Measurements from ENCODE around the gene CASKIN2.
"Not testable (repeated sequence)": the region's sequence is repeated elsewhere in the genome, so short reads cannot be mapped to it uniquely, and the experiment has no call there.

The CASKIN2 gene

GRCh38 chr17:75465039-75465438 lies 50.3 kb downstream of the CASKIN2 start:
- DNase-seq = no peak

- DNase-seq = no peak
Measured at GRCh38 chr17:75463603-75464002, 51.7 kb downstream of the CASKIN2 start.

DNA sequence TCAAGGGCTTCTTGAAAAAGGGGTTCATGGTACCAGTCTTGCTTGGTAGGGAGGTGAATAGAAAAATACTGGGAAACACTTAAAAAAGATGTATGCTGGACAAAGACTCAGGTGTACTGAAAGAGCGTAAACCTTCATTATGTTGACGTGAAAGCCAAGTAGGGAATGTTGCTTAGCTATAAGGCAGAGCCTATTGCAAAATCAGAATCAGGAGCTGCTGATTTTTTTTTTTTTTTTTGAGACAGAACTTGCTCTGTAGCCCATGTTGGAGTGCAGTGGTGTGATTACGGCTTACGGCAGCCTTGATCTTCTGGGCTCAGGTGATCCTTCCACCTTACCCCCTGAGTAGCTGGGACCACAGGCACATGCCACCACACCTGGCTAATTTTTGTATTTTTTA lies 55.0 kb downstream of the CASKIN2 start:
- DNase-seq = no peak

DNA sequence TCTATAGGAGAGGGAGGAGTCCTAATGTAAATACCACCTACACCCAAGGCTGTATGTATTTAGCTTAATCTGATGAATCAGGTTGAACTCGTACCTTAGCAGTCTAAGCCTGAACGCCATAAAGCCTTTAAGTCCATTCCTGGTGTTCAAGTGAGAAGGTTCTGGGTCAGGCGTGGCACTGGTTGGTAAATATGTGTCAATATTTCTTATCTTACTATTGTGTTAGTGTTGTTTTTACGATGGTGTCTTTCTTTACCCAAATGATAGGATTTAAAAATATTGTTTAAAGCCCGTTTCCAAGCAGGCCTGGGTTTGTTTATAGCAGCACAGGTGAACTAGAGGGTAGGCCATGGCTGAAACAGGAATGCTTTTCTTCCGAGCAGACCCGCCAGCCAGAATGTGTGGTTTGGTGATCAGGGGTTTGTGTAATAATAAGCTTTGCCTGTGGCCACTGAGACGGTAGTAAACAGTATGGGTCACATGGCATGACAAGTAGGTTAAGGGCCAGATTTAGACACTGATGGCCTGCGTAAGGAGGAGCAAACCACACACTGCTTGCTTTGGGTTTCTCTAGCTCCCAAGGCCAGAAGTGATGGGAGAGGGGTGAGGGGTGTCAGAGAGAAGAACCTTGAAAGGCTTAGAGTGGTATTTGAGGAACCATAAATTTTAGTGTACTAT lies 55.6 kb downstream of the CASKIN2 start:
- DNase-seq = peak; percentile 60 to 62 (median 61)

GRCh38 chr17:75459246-75459589 lies 56.1 kb downstream of the CASKIN2 start:
- DNase-seq = no peak

GRCh38 chr17:75457047-75457654 lies 58.2 kb downstream of the CASKIN2 start:
- DNase-seq = peak in 2 of 3 donors; percentile 32 to 34

GRCh38 chr17:75456417-75457046 lies 58.8 kb downstream of the CASKIN2 start, which contains the start of gene TMEM94:
TMEM94 (plus strand) TSS chr17:75456635; CDS start chr17:75471906, 15,271 bp downstream.
- peak; percentile 97 to 99 (median 99) for DNase-seq

DNA sequence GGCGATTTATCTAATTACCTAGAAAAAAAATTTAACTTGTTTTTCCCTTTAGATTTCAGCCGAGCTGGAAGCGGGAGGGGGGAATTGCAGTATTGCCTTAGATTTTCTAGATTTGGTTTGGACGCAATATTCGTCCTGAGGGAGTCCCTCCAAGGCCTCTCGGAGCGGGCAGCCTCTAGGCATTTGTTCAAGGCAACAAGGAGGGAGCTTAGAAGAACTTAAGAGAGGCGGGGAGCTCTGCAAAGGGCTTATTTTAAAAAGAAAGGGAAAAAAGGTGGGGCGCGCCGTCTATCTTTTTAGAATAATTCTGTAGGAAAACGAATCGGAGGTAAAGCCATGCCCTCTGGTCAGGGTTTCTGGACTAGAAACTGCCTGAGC lies 59.3 kb downstream of the CASKIN2 start:
- DNase-seq = no peak

- not testable (repeated sequence) for DNase-seq
Measured at GRCh38 chr17:75454672-75455071, 60.7 kb downstream of the CASKIN2 start.

GRCh38 chr17:75454193-75454592 lies 61.1 kb downstream of the CASKIN2 start:
- DNase-seq = no peak

- no peak for DNase-seq
Measured at GRCh38 chr17:75450270-75450669, 65.1 kb downstream of the CASKIN2 start.
